Esophagus muscularis mucosa (tissue), 4 donors: ENCODE measurements around the gene AFF3. TPM values are rescaled to one million over a fixed set of nuclear protein-coding genes. Genes with fewer than 3 reads are reported as not detected.

Source experiments
- DNase-seq: peaks from one replicate; pipeline ENCODE4 v3.0.0-alpha.2; 2017; ENCODE audit errors: extremely low spot score
- H3K27ac ChIP-seq, 4 donors: fragments of 200-600 bp; sonication (generic); replicated peaks in 1 of 4; 1 replicate in 3 of 4; 2 replicates in 1 of 4; pipeline ENCODE4 v1.5.1; 2016 to 2019; ENCODE audit warnings: mild to moderate bottlenecking in 1 of 4
- H3K27me3 ChIP-seq, 4 donors: fragments of 200-600 bp; sonication (generic); one replicate each; pipeline versions ENCODE4 v1.5.1 to v1.6.0; 2016 to 2019
- H3K36me3 ChIP-seq, 4 donors: fragments of 200-600 bp; sonication (generic); one replicate each; pipeline ENCODE4 v1.5.1; 2016 to 2019
- H3K4me1 ChIP-seq, 4 donors: fragments of 200-600 bp; sonication (generic); one replicate each; pipeline ENCODE4 v1.5.1; 2016 to 2019
- H3K4me3 ChIP-seq, 4 donors: fragments of 200-600 bp; sonication (generic); 1 replicate in 2 of 4; 2 replicates in 2 of 4; pipeline ENCODE4 v1.5.1; 2016 to 2019; ENCODE audit warnings: mild to moderate bottlenecking in 4 of 4, moderate library complexity in 1 of 4
- H3K9me3 ChIP-seq, 4 donors: fragments of 200-600 bp; sonication (generic); 1 replicate in 3 of 4; 2 replicates in 1 of 4; pipeline ENCODE4 v1.5.1; 2016 to 2019
- EP300 ChIP-seq: sonication (generic); formaldehyde crosslinking; IDR thresholded peaks from one replicate; pipeline ENCODE4 v1.6.1; 2017; ENCODE audit warnings: antibody characterized with exemption
- POLR2A ChIP-seq: fragments of 450-650 bp; IDR thresholded peaks from one replicate; pipeline ENCODE4 v1.6.1; 2017; ENCODE audit warnings: antibody characterized with exemption, moderate library complexity, mild to moderate bottlenecking, low read depth
- POLR2AphosphoS5 ChIP-seq, 2 donors: sonication (generic); formaldehyde crosslinking; IDR thresholded peaks; one replicate each; pipeline ENCODE4 v1.6.1; 2017; ENCODE audit warnings: antibody characterized with exemption in 2 of 2
- WGBS: methylation state at CpG from one replicate; pipeline ENCODE4 v1.1.5; 2018; 5-methylcytosine and 5-hydroxymethylcytosine counted together
- intact Hi-C: fragments of 100-400 bp; cut with DNase I; formaldehyde crosslinking; loops from one replicate; pipeline ENCODE4 v1.15.1; 2023
- total RNA-seq, 4 donors: library from RNA; depleted of rRNA; stranded (reverse); fragments of >200 nt; gene quantifications; one replicate each; pipeline versions ENCODE4 v1.1.0 to v1.2.1, GENCODE V29; 2016
- TF ChIP-seq, protein P1 (sequence below), 3 experiments: fragments of 200-600 bp in 2 of 3; fragments of 450-650 bp in 1 of 3; sonication (generic) in 2 of 3; IDR thresholded peaks; one replicate each; pipeline ENCODE4 v1.5.1; 2017 to 2019; ENCODE audit warnings: antibody characterized with exemption in 3 of 3, mild to moderate bottlenecking in 2 of 3, moderate library complexity in 1 of 3

AFF3 gene
- total RNA-seq, 4 donors from 2014 or later, result 36.4 to 99.5 (median 56.9) TPM

DNA sequence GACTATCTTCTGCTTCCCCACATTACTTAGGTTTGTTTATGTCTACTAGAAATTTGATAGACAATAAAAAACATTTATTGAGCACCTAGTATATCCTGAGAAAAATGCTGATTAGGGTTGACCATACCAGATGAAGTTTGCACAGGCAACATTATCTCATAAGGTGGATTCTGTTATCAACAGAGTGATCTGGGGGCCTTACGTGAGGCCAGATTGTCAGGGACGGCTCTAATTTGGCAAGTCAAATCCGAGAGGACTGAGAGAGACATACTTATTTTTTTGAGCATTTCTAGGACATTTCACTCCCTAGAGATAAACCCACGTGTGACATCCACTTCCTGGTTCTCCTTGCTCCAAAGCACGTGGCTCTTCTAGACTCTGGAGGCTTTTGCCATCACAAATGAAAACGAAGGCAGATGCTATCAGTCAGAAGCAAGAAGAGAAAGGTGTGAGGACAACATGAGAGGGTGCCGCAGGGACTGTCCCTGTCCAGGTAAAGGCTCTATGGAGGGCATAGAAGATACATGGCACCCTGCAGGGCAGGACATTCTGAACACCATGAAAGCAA is 484.6 kb downstream of the AFF3 start:
- DNase-seq, result no peak
- no peaks in the 10 kb centered on the region for H3K9me3 ChIP-seq
- peak overlapping the region in 1 of 4 donors; percentile 34 for H3K27ac ChIP-seq
- H3K36me3 ChIP-seq, result no peaks in the 10 kb centered on the region
- 64% methylated on average over 7 of the region's 7 CpGs for WGBS
- no peak overlapping the region for H3K4me3 ChIP-seq
- no peaks in the 10 kb centered on the region for H3K27me3 ChIP-seq
- TF ChIP-seq, protein P1, sequence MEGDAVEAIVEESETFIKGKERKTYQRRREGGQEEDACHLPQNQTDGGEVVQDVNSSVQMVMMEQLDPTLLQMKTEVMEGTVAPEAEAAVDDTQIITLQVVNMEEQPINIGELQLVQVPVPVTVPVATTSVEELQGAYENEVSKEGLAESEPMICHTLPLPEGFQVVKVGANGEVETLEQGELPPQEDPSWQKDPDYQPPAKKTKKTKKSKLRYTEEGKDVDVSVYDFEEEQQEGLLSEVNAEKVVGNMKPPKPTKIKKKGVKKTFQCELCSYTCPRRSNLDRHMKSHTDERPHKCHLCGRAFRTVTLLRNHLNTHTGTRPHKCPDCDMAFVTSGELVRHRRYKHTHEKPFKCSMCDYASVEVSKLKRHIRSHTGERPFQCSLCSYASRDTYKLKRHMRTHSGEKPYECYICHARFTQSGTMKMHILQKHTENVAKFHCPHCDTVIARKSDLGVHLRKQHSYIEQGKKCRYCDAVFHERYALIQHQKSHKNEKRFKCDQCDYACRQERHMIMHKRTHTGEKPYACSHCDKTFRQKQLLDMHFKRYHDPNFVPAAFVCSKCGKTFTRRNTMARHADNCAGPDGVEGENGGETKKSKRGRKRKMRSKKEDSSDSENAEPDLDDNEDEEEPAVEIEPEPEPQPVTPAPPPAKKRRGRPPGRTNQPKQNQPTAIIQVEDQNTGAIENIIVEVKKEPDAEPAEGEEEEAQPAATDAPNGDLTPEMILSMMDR (IDR thresholded peaks at IDR 0.05), result no peak
- TF ChIP-seq POLR2AphosphoS5 (IDR thresholded peaks at IDR 0.05) (no peak), POLR2A (no peak), EP300 (no peak)
- intact Hi-C loops, result no loop called here
- peaks cover 4 to 26% (median 9%) of the 10 kb centered on the region in 4 donors for H3K4me1 ChIP-seq

DNA sequence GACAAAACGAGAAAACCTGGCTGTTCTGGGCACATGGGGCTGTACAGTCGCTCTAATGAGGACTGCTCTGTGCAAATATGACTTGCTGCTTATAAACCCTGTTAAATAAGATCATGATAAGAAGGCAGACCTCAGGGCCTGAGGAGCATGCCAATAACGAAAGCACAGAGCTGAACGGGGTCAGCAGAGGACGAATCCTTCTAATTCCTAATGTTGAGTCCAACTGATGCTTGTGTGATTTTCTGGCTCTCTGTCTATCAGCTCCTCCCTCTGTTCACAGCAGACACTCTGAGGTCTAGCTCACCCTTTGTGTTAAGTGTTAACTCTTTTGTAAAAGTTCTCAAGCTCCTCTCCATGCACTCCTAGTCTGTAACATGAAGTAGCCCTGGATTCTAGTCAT is 485.4 kb downstream of the AFF3 start:
- H3K27ac ChIP-seq, result peak overlapping the region in 2 of 4 donors; percentile 20 to 34
- H3K27me3 ChIP-seq, result no peaks in the 10 kb centered on the region
- no peaks in the 10 kb centered on the region for H3K36me3 ChIP-seq
- TF ChIP-seq POLR2A (no peak), EP300 (no peak), POLR2AphosphoS5 (IDR thresholded peaks at IDR 0.05) (no peak)
- TF ChIP-seq, protein P1 (IDR thresholded peaks at IDR 0.05), result no peak
- H3K4me3 ChIP-seq, result no peak overlapping the region
- peaks cover 0 to 21% (median 6%) of the 10 kb centered on the region in 4 donors for H3K4me1 ChIP-seq
- intact Hi-C loops, result no loop called here
- DNase-seq, result no peak
- no peaks in the 10 kb centered on the region for H3K9me3 ChIP-seq
- 45% methylated on average over 5 of the region's 5 CpGs for WGBS

DNA sequence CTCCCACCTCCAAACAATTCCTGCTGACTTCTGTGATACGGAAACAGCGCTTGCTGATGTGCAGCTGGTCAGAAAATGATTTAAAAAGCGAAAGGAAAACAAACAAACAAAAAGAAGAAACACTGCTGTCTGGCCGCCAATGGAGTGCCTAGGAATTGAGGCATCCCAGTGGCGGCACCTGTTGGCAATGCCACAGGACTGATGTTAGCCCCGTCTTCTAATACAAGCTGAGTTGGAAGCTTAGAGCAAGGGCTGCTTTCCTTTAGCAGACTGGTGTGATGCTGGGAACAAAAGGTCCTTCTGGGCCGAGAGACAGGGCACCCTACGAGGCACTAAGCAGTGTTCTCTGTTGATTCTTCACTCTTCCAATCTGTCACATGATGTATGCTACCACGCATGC is 489.0 kb downstream of the AFF3 start:
- Histone ChIP-seq H3K9me3 (no peaks in the 10 kb centered on the region), H3K27ac (no peak overlapping the region), H3K4me3 (no peak overlapping the region), H3K27me3 (no peaks in the 10 kb centered on the region), H3K4me1 (peaks cover 3 to 26% (median 18%) of the 10 kb centered on the region in 4 donors), H3K36me3 (no peaks in the 10 kb centered on the region)
- TF ChIP-seq POLR2AphosphoS5 (IDR thresholded peaks at IDR 0.05), result no peak
- no peak for TF ChIP-seq EP300
- TF ChIP-seq POLR2A, result no peak
- TF ChIP-seq, protein P1 (IDR thresholded peaks at IDR 0.05), result no peak
- DNase-seq, result peak; percentile 34
- whole genome bisulfite sequencing, result 96% methylated on average over 9 of the region's 9 CpGs
- intact Hi-C loops, result no loop called here

DNA sequence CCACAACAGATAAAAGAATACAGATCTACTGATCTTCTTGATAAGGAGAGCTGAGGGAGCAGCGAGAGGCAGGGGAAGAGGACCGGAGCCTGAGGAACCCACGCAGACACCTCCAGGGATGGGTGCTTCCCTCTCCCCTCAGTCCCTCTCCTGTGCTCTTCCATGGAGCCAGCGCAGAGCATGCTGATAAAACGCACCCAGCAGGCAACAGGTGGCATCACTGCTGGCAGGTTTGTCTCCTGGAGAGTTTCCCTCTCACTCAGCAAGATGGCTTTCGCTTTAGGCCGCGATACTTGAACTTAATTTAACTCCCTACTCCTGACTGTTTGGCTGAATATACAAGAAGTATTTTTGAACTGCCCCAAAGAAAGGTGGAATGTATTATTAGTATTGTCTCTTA is 489.5 kb downstream of the AFF3 start:
- TF ChIP-seq POLR2AphosphoS5 (IDR thresholded peaks at IDR 0.05) (no peak), POLR2A (no peak), EP300 (no peak)
- 90% methylated on average over 8 of the region's 8 CpGs for WGBS
- Histone ChIP-seq H3K4me1 (peaks cover 6 to 29% (median 24%) of the 10 kb centered on the region in 4 donors), H3K27me3 (no peaks in the 10 kb centered on the region), H3K36me3 (no peaks in the 10 kb centered on the region), H3K9me3 (no peaks in the 10 kb centered on the region), H3K27ac (no peak overlapping the region), H3K4me3 (no peak overlapping the region)
- peak; percentile 53 for DNase-seq
- intact Hi-C loops, result no loop called here

DNA sequence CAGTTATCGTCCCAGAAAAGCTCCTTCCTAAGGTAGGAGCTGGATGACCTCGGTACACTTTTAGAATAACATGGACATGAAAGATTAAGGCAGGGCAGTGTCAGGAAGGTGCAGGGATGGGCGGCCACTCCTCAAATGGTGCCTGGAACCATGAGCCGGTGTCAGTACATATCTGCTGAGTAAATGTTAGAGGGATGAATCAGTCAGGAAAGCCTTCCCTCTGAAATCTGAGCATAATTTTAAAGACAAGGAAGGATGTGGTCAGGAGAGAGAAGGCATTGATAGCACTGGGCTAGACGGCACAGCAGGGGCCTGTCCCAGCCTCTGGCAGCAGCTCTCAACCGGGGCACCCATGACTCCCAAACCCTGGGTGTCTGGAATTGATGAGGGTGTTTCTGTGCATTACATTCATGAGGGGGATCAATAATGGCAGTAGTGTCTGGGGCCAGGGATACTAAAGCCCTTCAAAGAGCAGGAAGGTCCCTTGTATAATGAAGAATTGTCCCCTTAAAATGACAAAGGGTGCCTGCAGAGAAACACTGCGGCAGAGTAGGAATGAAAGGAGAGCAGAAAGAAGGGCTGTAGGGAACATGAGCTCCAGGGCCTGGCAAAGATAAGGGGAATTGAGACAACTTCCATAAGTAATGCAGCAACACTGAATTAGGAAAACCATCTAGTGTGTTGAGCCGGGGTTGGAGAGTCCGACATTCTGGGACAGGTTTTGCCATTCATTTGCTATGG is 490.3 kb downstream of the AFF3 start:
- no peaks in the 10 kb centered on the region for H3K9me3 ChIP-seq
- intact Hi-C loops, result no loop called here
- peaks cover 11 to 31% (median 26%) of the 10 kb centered on the region in 4 donors for H3K4me1 ChIP-seq
- 93% methylated on average over 9 of the region's 9 CpGs for WGBS
- no peaks in the 10 kb centered on the region for H3K36me3 ChIP-seq
- DNase-seq, result peak; percentile 39
- H3K27ac ChIP-seq, result no peak overlapping the region
- no peak for TF ChIP-seq POLR2A
- TF ChIP-seq, protein P1 (IDR thresholded peaks at IDR 0.05), result no peak
- no peak for TF ChIP-seq POLR2AphosphoS5 (IDR thresholded peaks at IDR 0.05)
- H3K27me3 ChIP-seq, result no peaks in the 10 kb centered on the region
- H3K4me3 ChIP-seq, result no peak overlapping the region
